Body of pancreas (tissue), 4 donors: ENCODE measurements around the gene MTRF1L. TPM values are rescaled to one million over a fixed set of nuclear protein-coding genes. Genes with fewer than 3 reads are reported as not detected.

Source experiments
- ATAC-seq: fragments of 150-250 bp; one replicate; pipeline ENCODE4 v1.9.1; 2016
- DNase-seq, 4 donors: peaks; one replicate each; pipeline ENCODE4 v3.0.0-alpha.2; 2019
- H3K27ac ChIP-seq, 4 donors: fragments of 200-600 bp; sonication (generic); 1 replicate in 3 of 4; 2 replicates in 1 of 4; pipeline versions ENCODE4 v1.5.1 to v1.6.1; 2016 to 2019; ENCODE audit warnings: mild to moderate bottlenecking in 1 of 4, mixed read lengths in 1 of 4, moderate library complexity in 1 of 4
- H3K27me3 ChIP-seq, 2 donors: fragments of 200-600 bp; sonication (generic); one replicate each; pipeline ENCODE4 v1.6.0; 2016; ENCODE audit warnings: mild to moderate bottlenecking in 1 of 2
- H3K36me3 ChIP-seq, 2 donors: fragments of 200-600 bp; sonication (generic); replicated peaks in 1 of 2; 2 replicates each; pipeline ENCODE4 v1.5.1; 2016; ENCODE audit warnings: low read depth in 2 of 2; ENCODE audit not compliant: insufficient read depth in 1 of 2
- H3K4me1 ChIP-seq: fragments of 200-600 bp; sonication (generic); one replicate; pipeline ENCODE4 v1.6.0; 2016
- H3K4me3 ChIP-seq, 2 donors: fragments of 200-600 bp; sonication (generic); 1 replicate in 1 of 2; 2 replicates in 1 of 2; pipeline ENCODE4 v1.5.1; 2016 to 2019
- H3K9me3 ChIP-seq, 3 donors: fragments of 200-600 bp; sonication (generic); 1 replicate in 2 of 3; 2 replicates in 1 of 3; pipeline ENCODE4 v1.5.1; 2016
- CTCF ChIP-seq, 7 experiments: fragments of 450-650 bp in 4 of 7; fragments of 200-600 bp in 3 of 7; sonication (generic) in 3 of 7; IDR thresholded peaks; one replicate each; pipeline ENCODE4 v1.5.1; 2016 to 2019; ENCODE audit warnings: antibody characterized with exemption in 7 of 7
- POLR2A ChIP-seq, 3 donors: fragments of 450-650 bp; IDR thresholded peaks; one replicate each; pipeline ENCODE4 v1.6.1; 2016; ENCODE audit warnings: antibody characterized with exemption in 3 of 3, mild to moderate bottlenecking in 2 of 3
- WGBS, 2 donors: methylation state at CpG; one replicate each; pipeline ENCODE4 v1.1.5; 2017; 5-methylcytosine and 5-hydroxymethylcytosine counted together
- intact Hi-C: fragments of 100-400 bp; cut with DNase I; formaldehyde crosslinking; loops from one replicate; pipeline ENCODE4 v1.15.1; 2023
- total RNA-seq, 2 donors: library from RNA; depleted of rRNA; stranded (reverse); fragments of >200 nt; gene quantifications; one replicate each; pipeline ENCODE4 v1.1.0, GENCODE V29; 2016

The MTRF1L gene
- total RNA-seq, 2 donors from 2014 or later = 8.6 to 22.7 TPM

DNA sequence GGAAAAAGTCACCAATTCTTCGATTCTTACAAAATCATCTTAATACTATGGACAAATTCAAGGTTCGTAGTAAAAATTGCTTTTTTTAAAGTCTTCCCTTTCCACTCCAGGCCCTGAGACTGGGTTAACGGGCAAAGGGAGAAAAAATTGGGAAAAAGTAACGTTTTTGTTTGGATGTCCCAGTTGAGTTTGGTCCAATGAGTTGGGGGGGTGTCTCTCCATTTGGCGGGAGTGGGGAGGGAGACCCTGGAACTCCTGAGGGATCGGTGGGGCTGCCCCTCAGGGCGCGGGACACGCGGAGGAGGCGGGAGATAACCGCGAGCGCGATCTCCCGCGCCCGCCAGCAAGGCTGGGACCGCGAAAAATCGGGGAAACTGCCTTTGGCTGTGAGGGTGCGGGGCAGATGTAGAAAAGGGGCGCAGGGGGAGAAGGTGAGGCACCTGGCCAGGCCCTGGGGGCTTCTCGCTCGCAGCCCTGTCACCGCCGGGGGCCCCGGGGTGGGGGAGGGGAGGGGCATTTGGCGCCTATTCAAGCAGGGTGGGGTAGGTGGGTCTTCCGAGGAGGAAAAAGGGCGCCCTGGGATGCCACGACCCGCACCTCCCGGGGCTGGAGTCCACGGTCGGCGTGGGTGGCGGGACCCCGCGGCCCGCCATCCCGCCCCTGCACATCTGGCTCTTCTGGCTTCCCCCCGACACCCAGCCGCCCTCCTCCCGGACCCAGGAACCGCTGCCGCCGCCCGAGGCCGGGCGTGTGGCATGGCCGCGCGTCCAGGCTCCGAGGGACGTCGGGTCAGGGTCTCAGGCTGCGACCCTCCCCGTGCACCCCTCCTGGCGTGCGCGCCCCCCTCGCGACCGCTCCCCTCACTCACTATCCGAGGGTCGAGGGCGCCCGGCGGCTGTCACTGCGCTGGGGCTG is 20.3 kb downstream of the MTRF1L start:
- Histone ChIP-seq H3K36me3 (no peaks in the 10 kb centered on the region), H3K27me3 (no peaks in the 10 kb centered on the region), H3K27ac (no peak overlapping the region), H3K4me1 (peaks cover 19% of the 10 kb centered on the region), H3K9me3 (no peaks in the 10 kb centered on the region), H3K4me3 (peak overlapping the region; percentile 76 to 84)
- intact Hi-C loops = no loop called here
- TF ChIP-seq POLR2A (IDR thresholded peaks at IDR 0.05) (no peak), CTCF (IDR thresholded peaks at IDR 0.05) (no peak)
- WGBS, 2 donors = 7 to 36% methylated on average over 20 to 68 of the region's 71 CpGs
- DNase-seq = peak in 1 of 4 donors; percentile 31
- no peak for ATAC-seq

GRCh38 chr6:152981219-152981618 is 21.3 kb downstream of the MTRF1L start:
- DNase-seq = no peak
- TF ChIP-seq POLR2A (IDR thresholded peaks at IDR 0.05) = no peak
- TF ChIP-seq CTCF (IDR thresholded peaks at IDR 0.05) = no peak
- H3K27me3 ChIP-seq = no peaks in the 10 kb centered on the region
- no peak overlapping the region for H3K4me3 ChIP-seq
- 73 to 76% methylated on average over 2 of the region's 2 CpGs for WGBS, 2 donors
- intact Hi-C loops = no loop called here
- ATAC-seq = no peak
- H3K36me3 ChIP-seq = no peaks in the 10 kb centered on the region
- H3K9me3 ChIP-seq = no peaks in the 10 kb centered on the region
- peaks cover 19% of the 10 kb centered on the region for H3K4me1 ChIP-seq
- no peak overlapping the region for H3K27ac ChIP-seq

DNA sequence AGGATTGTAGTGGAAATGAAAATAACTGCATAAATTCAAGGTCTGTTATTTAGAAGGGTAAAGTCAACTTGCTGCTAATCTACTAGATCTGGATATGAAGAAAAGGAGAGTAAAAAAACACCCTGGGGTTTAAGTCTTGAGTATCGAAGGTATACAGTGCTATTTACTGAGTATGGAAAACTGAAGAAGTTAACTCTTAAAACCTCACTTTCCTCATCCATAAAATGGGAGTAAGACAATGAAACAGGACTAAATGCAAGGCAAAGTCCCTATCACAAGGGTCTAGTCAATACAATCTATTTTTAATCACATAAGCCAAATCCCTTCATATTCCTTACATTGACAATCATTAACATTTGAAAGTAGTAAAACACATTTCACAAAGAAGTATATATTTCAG is 21.9 kb downstream of the MTRF1L start:
- ATAC-seq = no peak
- intact Hi-C loops = no loop called here

GRCh38 chr6:152979116-152979515 is 23.4 kb downstream of the MTRF1L start:
- DNase-seq = no peak
- H3K4me1 ChIP-seq = peaks cover 12% of the 10 kb centered on the region
- H3K9me3 ChIP-seq = no peaks in the 10 kb centered on the region
- intact Hi-C loops = no loop called here
- no peaks in the 10 kb centered on the region for H3K27me3 ChIP-seq
- no peak for TF ChIP-seq CTCF (IDR thresholded peaks at IDR 0.05)
- TF ChIP-seq POLR2A (IDR thresholded peaks at IDR 0.05) = no peak
- no peak for ATAC-seq
- H3K36me3 ChIP-seq = no peaks in the 10 kb centered on the region
- 95% methylated on average over 1 of the region's 1 CpG for WGBS, 2 donors
- H3K4me3 ChIP-seq = no peak overlapping the region
- no peak overlapping the region for H3K27ac ChIP-seq

More for the DNA sequence above, 21.9 kb downstream of the MTRF1L start:
- H3K9me3 ChIP-seq = no peaks in the 10 kb centered on the region
- H3K4me3 ChIP-seq = no peak overlapping the region
- 54 to 70% methylated on average over 1 of the region's 1 CpG for WGBS, 2 donors
- no peak overlapping the region for H3K27ac ChIP-seq
- H3K4me1 ChIP-seq = peaks cover 19% of the 10 kb centered on the region
- no peaks in the 10 kb centered on the region for H3K36me3 ChIP-seq
- no peak for DNase-seq
- TF ChIP-seq POLR2A (IDR thresholded peaks at IDR 0.05) (no peak), CTCF (IDR thresholded peaks at IDR 0.05) (no peak)
- H3K27me3 ChIP-seq = no peaks in the 10 kb centered on the region
